Right lobe of liver (tissue), 6 donors: ENCODE results near the gene SRRM3. TPM values are rescaled to one million over a fixed set of nuclear protein-coding genes. Genes with fewer than 3 reads are reported as not detected.
A peak's percentile ranks its signal among the peaks of the same experiment; 100 is the strongest.
"Not testable (repeated sequence)": the region's sequence is repeated elsewhere in the genome, so short reads cannot be mapped to it uniquely, and the experiment has no call there.

Source experiments
- ATAC-seq, 4 donors: fragments of 200-7000 bp; cut with Tn5 transposase; one replicate each; pipeline ENCODE4 v1.9.1; 2020; ENCODE audit warnings: mild to moderate bottlenecking in 4 of 4, moderate library complexity in 4 of 4
- DNase-seq, 3 donors: peaks; one replicate each; pipeline ENCODE4 v3.0.0-alpha.2; 2020
- H3K27ac ChIP-seq, 3 donors: fragments of 200-600 bp; one replicate each; pipeline ENCODE4 v1.8.0; 2022
- H3K27me3 ChIP-seq, 2 donors: fragments of 200-600 bp; one replicate each; pipeline ENCODE4 v1.8.0; 2022
- H3K36me3 ChIP-seq, 4 donors: fragments of 200-600 bp; sonication (generic) in 1 of 4; one replicate each; pipeline versions ENCODE4 v1.5.1 to v1.8.0; 2017 to 2022; ENCODE audit warnings: control low read depth in 1 of 4
- H3K4me1 ChIP-seq, 4 donors: fragments of 200-600 bp; sonication (generic) in 1 of 4; one replicate each; pipeline versions ENCODE4 v1.5.1 to v1.8.0; 2017 to 2022; ENCODE audit warnings: control low read depth in 1 of 4
- H3K4me3 ChIP-seq, 3 donors: fragments of 200-600 bp; one replicate each; pipeline ENCODE4 v1.8.0; 2022
- H3K9me3 ChIP-seq, 4 donors: fragments of 200-600 bp; sonication (generic) in 1 of 4; one replicate each; pipeline versions ENCODE4 v1.5.1 to v1.8.0; 2017 to 2022; ENCODE audit warnings: control low read depth in 1 of 4
- POLR2A ChIP-seq: fragments of 450-650 bp; IDR thresholded peaks from one replicate; pipeline ENCODE4 v1.6.1; 2017; ENCODE audit warnings: antibody characterized with exemption, mild to moderate bottlenecking
- WGBS: methylation state at CpG from one replicate; pipeline ENCODE4 v1.1.6; 2018; ENCODE audit warnings: low coverage, low lambda C conversion rate; ENCODE audit not compliant: insufficient coverage; ENCODE audit errors: missing lambda C conversion rate; 5-methylcytosine and 5-hydroxymethylcytosine counted together
- intact Hi-C, 2 donors: fragments of 100-400 bp; cut with DNase I; formaldehyde crosslinking; loops; one replicate each; pipeline versions ENCODE4 v1.11.2 to v1.14.1; 2022
- total RNA-seq, 6 experiments: library from RNA; depleted of rRNA in 2 of 6; stranded (reverse); fragments of >200 nt in 2 of 6; fragmentation: NEBNext Ultra II Directional in 3 of 6; extraction: Animal tissue kit (Norgen Biotek cat#: 25700) in 3 of 6; gene quantifications; one replicate each; pipeline versions ENCODE4 v1.1.0 to v1.2.4, GENCODE V29; 2016 to 2023
- TF ChIP-seq, protein P1 (sequence below), 4 donors: fragments of 200-600 bp in 3 of 4; fragments of 450-650 bp in 1 of 4; IDR thresholded peaks; one replicate each; pipeline versions ENCODE4 v1.5.1 to v1.8.0; 2016 to 2022; ENCODE audit warnings: antibody characterized with exemption in 4 of 4, mild to moderate bottlenecking in 2 of 4
- donor health status: DM: no; HTN: yes; CAD: no.
- donor health status: DM: no; HTN: no; CAD: no.
- donor health status: DM: no; HTN: no; CAD: no.
- donor health status: DM: no; HTN: yes; CAD: no.
- donor health status: DM: no; HTN: yes; CAD: no.

The SRRM3 gene
- total RNA-seq, 6 experiments from 2014 or later: 0.14 to 0.37 (median 0.19) TPM; not detected in 2

DNA sequence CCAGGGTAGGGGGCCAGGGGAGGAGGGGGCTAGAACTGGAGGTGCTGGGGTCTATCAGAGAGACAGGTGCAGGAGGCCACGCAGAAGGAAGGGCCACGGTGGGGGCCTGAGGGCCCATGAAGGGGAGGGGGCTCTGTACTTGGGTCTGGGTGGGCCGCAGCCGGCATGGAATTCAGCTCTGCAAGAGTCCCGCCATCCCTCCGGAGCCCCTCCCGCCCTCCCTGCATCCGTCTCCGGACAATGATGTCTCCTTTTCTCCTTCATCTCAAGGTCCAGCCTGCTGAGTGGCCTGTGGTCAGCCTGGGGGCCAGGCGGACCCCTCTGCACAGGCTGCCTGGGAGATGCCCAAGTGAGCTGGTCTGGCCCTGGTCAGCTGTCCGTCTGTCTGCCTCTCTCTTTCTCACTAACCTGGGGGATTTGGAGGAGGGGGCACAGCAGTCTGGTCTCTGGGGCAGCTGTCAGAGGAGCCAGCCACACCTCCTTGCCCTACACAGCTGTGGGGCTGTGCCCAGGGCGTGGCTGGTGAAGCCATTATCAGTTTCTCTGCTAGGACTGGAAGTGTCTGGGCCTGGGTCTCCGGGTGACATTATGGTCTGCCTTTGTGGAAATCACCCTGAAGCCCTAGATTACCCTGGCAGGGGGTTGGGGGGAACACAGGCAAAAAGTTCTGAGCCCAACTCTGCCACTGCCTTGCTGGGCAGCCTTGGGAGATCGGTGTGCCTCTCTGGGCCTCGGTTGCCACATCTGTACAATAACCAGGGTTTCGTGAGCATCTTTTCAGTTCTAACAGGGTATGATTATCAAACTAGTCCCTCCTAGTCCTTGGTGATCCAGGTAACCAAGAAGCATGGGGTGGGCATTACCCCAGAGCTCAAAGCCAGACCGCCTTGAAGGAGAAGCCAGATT is 81.8 kb downstream of the SRRM3 start:
- no peak overlapping the region for H3K27ac ChIP-seq
- WGBS: 100% methylated on average over 2 of the region's 17 CpGs

GRCh38 chr7:76285604-76286374 is 84.1 kb downstream of the SRRM3 start:
- no peak for TF ChIP-seq POLR2A
- TF ChIP-seq, protein P1, sequence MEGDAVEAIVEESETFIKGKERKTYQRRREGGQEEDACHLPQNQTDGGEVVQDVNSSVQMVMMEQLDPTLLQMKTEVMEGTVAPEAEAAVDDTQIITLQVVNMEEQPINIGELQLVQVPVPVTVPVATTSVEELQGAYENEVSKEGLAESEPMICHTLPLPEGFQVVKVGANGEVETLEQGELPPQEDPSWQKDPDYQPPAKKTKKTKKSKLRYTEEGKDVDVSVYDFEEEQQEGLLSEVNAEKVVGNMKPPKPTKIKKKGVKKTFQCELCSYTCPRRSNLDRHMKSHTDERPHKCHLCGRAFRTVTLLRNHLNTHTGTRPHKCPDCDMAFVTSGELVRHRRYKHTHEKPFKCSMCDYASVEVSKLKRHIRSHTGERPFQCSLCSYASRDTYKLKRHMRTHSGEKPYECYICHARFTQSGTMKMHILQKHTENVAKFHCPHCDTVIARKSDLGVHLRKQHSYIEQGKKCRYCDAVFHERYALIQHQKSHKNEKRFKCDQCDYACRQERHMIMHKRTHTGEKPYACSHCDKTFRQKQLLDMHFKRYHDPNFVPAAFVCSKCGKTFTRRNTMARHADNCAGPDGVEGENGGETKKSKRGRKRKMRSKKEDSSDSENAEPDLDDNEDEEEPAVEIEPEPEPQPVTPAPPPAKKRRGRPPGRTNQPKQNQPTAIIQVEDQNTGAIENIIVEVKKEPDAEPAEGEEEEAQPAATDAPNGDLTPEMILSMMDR (IDR thresholded peaks at IDR 0.05): no peak
- DNase-seq (no peak), ATAC-seq (peak; percentile 9 to 60 (median 26))
- no peaks in the 10 kb centered on the region for H3K4me1 ChIP-seq
- 65% methylated on average over 10 of the region's 29 CpGs for WGBS
- H3K27ac ChIP-seq: no peak overlapping the region
- intact Hi-C loops: no loop called here
- no peaks in the 10 kb centered on the region for H3K9me3 ChIP-seq
- H3K4me3 ChIP-seq: no peak overlapping the region
- H3K36me3 ChIP-seq: no peaks in the 10 kb centered on the region
- no peaks in the 10 kb centered on the region for H3K27me3 ChIP-seq

More for the DNA sequence above, 81.8 kb downstream of the SRRM3 start:
- ATAC-seq (peak in 1 of 4 donors; percentile 4), DNase-seq (no peak)
- TF ChIP-seq, protein P1 (IDR thresholded peaks at IDR 0.05): no peak
- no peak for TF ChIP-seq POLR2A
- Histone ChIP-seq H3K4me3 (no peak overlapping the region), H3K9me3 (no peaks in the 10 kb centered on the region), H3K36me3 (no peaks in the 10 kb centered on the region), H3K4me1 (no peaks in the 10 kb centered on the region), H3K27me3 (no peaks in the 10 kb centered on the region)
- intact Hi-C loops: no loop called here

GRCh38 chr7:76286842-76287403 is 85.2 kb downstream of the SRRM3 start:
- Histone ChIP-seq H3K4me1 (peaks cover 0 to 4% (median under 1%) of the 10 kb centered on the region in 4 donors), H3K4me3 (no peak overlapping the region)
- WGBS: 66% methylated on average over 3 of the region's 16 CpGs

GRCh38 chr7:76290847-76291350 is 89.2 kb downstream of the SRRM3 start:
- H3K4me1 ChIP-seq: peaks cover 0 to 14% (median 3%) of the 10 kb centered on the region in 4 donors
- 78% methylated on average over 5 of the region's 6 CpGs for WGBS

More at GRCh38 chr7:76286842-76287403, 85.2 kb downstream of the SRRM3 start:
- ATAC-seq (no peak), DNase-seq (no peak)
- Histone ChIP-seq H3K36me3 (no peaks in the 10 kb centered on the region), H3K9me3 (no peaks in the 10 kb centered on the region), H3K27me3 (no peaks in the 10 kb centered on the region), H3K27ac (no peak overlapping the region)
- TF ChIP-seq POLR2A: no peak
- TF ChIP-seq, protein P1 (IDR thresholded peaks at IDR 0.05): no peak
- intact Hi-C loops: no loop called here

More at GRCh38 chr7:76290847-76291350, 89.2 kb downstream of the SRRM3 start:
- ATAC-seq, DNase-seq, H3K36me3 ChIP-seq, H3K27me3 ChIP-seq, H3K9me3 ChIP-seq, intact Hi-C loops, H3K4me3 ChIP-seq: not testable (repeated sequence)
- H3K27ac ChIP-seq: peak overlapping the region in 2 of 3 donors; percentile 71 to 96
